BE2C (cell line): ENCODE results near the gene RASL10B.
"Not testable (repeated sequence)": the region's sequence is repeated elsewhere in the genome, so short reads cannot be mapped to it uniquely, and the experiment has no call there.

Source experiments
- DNase-seq: peaks from one replicate; pipeline ENCODE4 v3.0.0-alpha.2; 2020
- H3K27me3 ChIP-seq: fragments of 250-450 bp; sonication (Bioruptor Pico); 2 replicates; pipeline ENCODE4 v1.5.1; 2020; ENCODE audit warnings: mild to moderate bottlenecking
- H3K36me3 ChIP-seq: fragments of 250-450 bp; sonication (Bioruptor Pico); 2 replicates; pipeline ENCODE4 v1.5.1; 2020; ENCODE audit warnings: mild to moderate bottlenecking
- H3K4me1 ChIP-seq: fragments of 250-450 bp; sonication (Bioruptor Pico); 2 replicates; pipeline ENCODE4 v1.5.1; 2020
- H3K4me3 ChIP-seq: 2 replicates; pipeline ENCODE4 v1.5.1; 2011; ENCODE audit warnings: low read depth, low read length
- H3K9me3 ChIP-seq: fragments of 250-450 bp; sonication (Bioruptor Pico); 2 replicates; pipeline ENCODE4 v1.5.1; 2020
- CTCF ChIP-seq: IDR thresholded peaks from 2 replicates; pipeline ENCODE4 v1.5.1; 2012; ENCODE audit warnings: mild to moderate bottlenecking, low read depth, low read length

RASL10B gene

GRCh38 chr17:35694906-35695305 lies 36.5 kb upstream of the RASL10B start:
- no peaks in the 10 kb centered on the region for H3K9me3 ChIP-seq
- peaks cover 10% of the 10 kb centered on the region for H3K4me1 ChIP-seq
- peaks cover 29% of the 10 kb centered on the region for H3K36me3 ChIP-seq
- DNase-seq = no peak
- no peak for TF ChIP-seq CTCF
- no peaks in the 10 kb centered on the region for H3K27me3 ChIP-seq
- H3K4me3 ChIP-seq = no peak overlapping the region

GRCh38 chr17:35695613-35696012 lies 35.8 kb upstream of the RASL10B start:
- no peak overlapping the region for H3K4me3 ChIP-seq
- H3K36me3 ChIP-seq = peaks cover 24% of the 10 kb centered on the region
- no peaks in the 10 kb centered on the region for H3K27me3 ChIP-seq
- no peaks in the 10 kb centered on the region for H3K9me3 ChIP-seq
- no peak for TF ChIP-seq CTCF
- H3K4me1 ChIP-seq = peaks cover 10% of the 10 kb centered on the region
- DNase-seq = peak; percentile 8

GRCh38 chr17:35698800-35699199 lies 32.6 kb upstream of the RASL10B start:
- peaks cover 14% of the 10 kb centered on the region for H3K36me3 ChIP-seq

GRCh38 chr17:35700150-35700549 lies 31.3 kb upstream of the RASL10B start:
- Histone ChIP-seq H3K4me3 (no peak overlapping the region), H3K27me3 (no peaks in the 10 kb centered on the region), H3K4me1 (peaks cover 10% of the 10 kb centered on the region), H3K36me3 (peaks cover 4% of the 10 kb centered on the region), H3K9me3 (no peaks in the 10 kb centered on the region)
- no peak for DNase-seq
- no peak for TF ChIP-seq CTCF

More at GRCh38 chr17:35698800-35699199, 32.6 kb upstream of the RASL10B start:
- peaks cover 10% of the 10 kb centered on the region for H3K4me1 ChIP-seq
- H3K9me3 ChIP-seq = no peaks in the 10 kb centered on the region
- H3K4me3 ChIP-seq = no peak overlapping the region
- DNase-seq = no peak
- no peaks in the 10 kb centered on the region for H3K27me3 ChIP-seq
- no peak for TF ChIP-seq CTCF

- TF ChIP-seq CTCF = no peak
- H3K4me3 ChIP-seq = no peak overlapping the region
- no peak for DNase-seq
- H3K9me3 ChIP-seq = no peaks in the 10 kb centered on the region
- no peaks in the 10 kb centered on the region for H3K27me3 ChIP-seq
- H3K36me3 ChIP-seq = no peaks in the 10 kb centered on the region
- peaks cover 6% of the 10 kb centered on the region for H3K4me1 ChIP-seq
Observed at GRCh38 chr17:35701491-35701890, 29.9 kb upstream of the RASL10B start.

GRCh38 chr17:35703308-35703707 lies 28.1 kb upstream of the RASL10B start:
- H3K4me3 ChIP-seq, H3K4me1 ChIP-seq, H3K36me3 ChIP-seq, DNase-seq, H3K27me3 ChIP-seq, H3K9me3 ChIP-seq: not testable (repeated sequence)

- H3K36me3 ChIP-seq = peaks cover 9% of the 10 kb centered on the region
- no peak for TF ChIP-seq CTCF
Observed at GRCh38 chr17:35705230-35705629, 26.2 kb upstream of the RASL10B start.

More at GRCh38 chr17:35705230-35705629, 26.2 kb upstream of the RASL10B start:
- no peak overlapping the region for H3K4me3 ChIP-seq
- peaks cover 14% of the 10 kb centered on the region for H3K4me1 ChIP-seq
- DNase-seq = no peak
- H3K9me3 ChIP-seq = no peaks in the 10 kb centered on the region
- no peaks in the 10 kb centered on the region for H3K27me3 ChIP-seq
